Upper lobe of right lung (tissue), 1 donor: ENCODE results near the gene CFTR. TPM values are rescaled to one million over a fixed set of nuclear protein-coding genes. Genes with fewer than 3 reads are reported as not detected.

Experiments used
- ATAC-seq: fragments of 200-7000 bp; cut with Tn5 transposase; one replicate; pipeline ENCODE4 v1.9.1; 2020; ENCODE audit warnings: mild to moderate bottlenecking, moderate library complexity
- DNase-seq: peaks from one replicate; pipeline ENCODE4 v3.0.0-alpha.2; 2020
- H3K27ac ChIP-seq: fragments of 200-600 bp; one replicate; pipeline ENCODE4 v1.8.0; 2022
- H3K27me3 ChIP-seq: fragments of 200-600 bp; one replicate; pipeline ENCODE4 v1.8.0; 2022; ENCODE audit warnings: mild to moderate bottlenecking
- H3K36me3 ChIP-seq: fragments of 200-600 bp; one replicate; pipeline ENCODE4 v1.8.0; 2022
- H3K4me1 ChIP-seq: fragments of 200-600 bp; one replicate; pipeline ENCODE4 v1.8.0; 2022
- H3K4me3 ChIP-seq: fragments of 200-600 bp; one replicate; pipeline ENCODE4 v1.8.0; 2022; ENCODE audit warnings: mild to moderate bottlenecking
- H3K9me3 ChIP-seq: fragments of 200-600 bp; one replicate; pipeline ENCODE4 v1.8.0; 2022
- CTCF ChIP-seq: fragments of 200-600 bp; IDR thresholded peaks from one replicate; pipeline ENCODE4 v1.8.0; 2022; ENCODE audit warnings: antibody characterized with exemption
- intact Hi-C: fragments of 100-400 bp; cut with DNase I; formaldehyde crosslinking; loops from one replicate; pipeline ENCODE4 v1.11.0; 2022
- long read RNA-seq: library from polyadenylated mRNA; unstranded; transcript quantifications from one replicate; pipeline ENCODE4 v2.0.0, GENCODE V29; 2021
- total RNA-seq: library from RNA; stranded (reverse); fragmentation: NEBNext Ultra II Directional; extraction: Animal tissue kit (Norgen Biotek cat#: 25700); gene quantifications from one replicate; pipeline ENCODE4 v1.2.1, GENCODE V29; 2021
- donor health status: DM: no; HTN: yes; CAD: no; lungs with severe emphysema.

CFTR gene
- total RNA-seq = 28.0 TPM
- long read RNA-seq, full-length matches to known transcripts = 6 of 11 reads
- long read RNA-seq, partial matches to known transcripts = 3 of 11 reads
- long read RNA-seq, other reads (novel, unspliced or antisense) = 2 of 11 reads

- peaks cover 25% of the 10 kb centered on the region for H3K27me3 ChIP-seq
- peak within 1 kb of the TSS; percentile 45 for H3K4me3 ChIP-seq
- no peaks in the 10 kb centered on the region for H3K9me3 ChIP-seq
- peak within 1 kb of the TSS; percentile 70 for H3K27ac ChIP-seq
- intact Hi-C loops = no loop called here
- no peaks in the 10 kb centered on the region for H3K4me1 ChIP-seq
- ATAC-seq (peak; percentile 92), DNase-seq (peak; percentile 88)
- H3K36me3 ChIP-seq = no peaks in the 10 kb centered on the region
- TF ChIP-seq CTCF = no peak
These were observed at the start of gene CFTR for GRCh38 chr7:117479225-117480054. Gene CFTR (plus strand): TSS chr7:117480025. CDS start chr7:117480095, 70 bp downstream.

DNA sequence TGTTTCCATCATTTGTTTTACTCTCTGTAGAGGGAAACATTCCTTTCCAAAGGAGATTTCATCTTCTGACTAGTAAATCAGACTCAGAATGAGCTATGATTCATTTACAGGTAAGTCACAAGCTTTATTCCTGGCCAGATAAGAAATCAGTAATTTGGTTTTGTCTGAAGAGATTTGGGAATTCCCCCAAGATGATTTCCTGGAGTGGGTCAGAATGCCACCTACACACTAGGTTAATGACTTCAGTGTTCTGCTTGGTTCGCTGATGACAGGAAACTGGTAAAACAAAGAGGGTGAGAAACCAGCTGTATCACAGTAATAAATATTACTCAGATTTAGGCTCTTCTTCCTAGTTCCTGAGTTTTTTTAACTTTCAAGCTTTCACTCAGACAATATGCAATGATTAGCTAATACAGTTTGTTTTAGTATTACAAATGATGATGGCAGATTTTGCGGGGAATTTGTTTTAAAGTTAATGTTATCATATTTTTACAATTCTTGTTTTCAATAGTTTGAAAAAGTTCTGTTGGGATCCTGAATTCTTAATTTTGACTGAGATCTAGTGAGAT lies 44.3 kb upstream of the CFTR start:
- intact Hi-C loops = no loop called here
- no peak for ATAC-seq
- no peaks in the 10 kb centered on the region for H3K9me3 ChIP-seq

GRCh38 chr7:117444646-117445045 lies 35.2 kb upstream of the CFTR start:
- DNase-seq = no peak
- H3K4me3 ChIP-seq = no peak overlapping the region
- TF ChIP-seq CTCF = no peak
- ATAC-seq = no peak
- H3K27me3 ChIP-seq = no peaks in the 10 kb centered on the region
- intact Hi-C loops = no loop called here
- H3K36me3 ChIP-seq = no peaks in the 10 kb centered on the region
- H3K27ac ChIP-seq = no peak overlapping the region
- no peaks in the 10 kb centered on the region for H3K4me1 ChIP-seq
- H3K9me3 ChIP-seq = no peaks in the 10 kb centered on the region

More for the DNA sequence above, 44.3 kb upstream of the CFTR start:
- H3K27ac ChIP-seq = no peak overlapping the region
- no peaks in the 10 kb centered on the region for H3K27me3 ChIP-seq
- no peak for DNase-seq
- H3K4me1 ChIP-seq = no peaks in the 10 kb centered on the region
- H3K36me3 ChIP-seq = no peaks in the 10 kb centered on the region
- TF ChIP-seq CTCF = no peak
- H3K4me3 ChIP-seq = no peak overlapping the region

DNA sequence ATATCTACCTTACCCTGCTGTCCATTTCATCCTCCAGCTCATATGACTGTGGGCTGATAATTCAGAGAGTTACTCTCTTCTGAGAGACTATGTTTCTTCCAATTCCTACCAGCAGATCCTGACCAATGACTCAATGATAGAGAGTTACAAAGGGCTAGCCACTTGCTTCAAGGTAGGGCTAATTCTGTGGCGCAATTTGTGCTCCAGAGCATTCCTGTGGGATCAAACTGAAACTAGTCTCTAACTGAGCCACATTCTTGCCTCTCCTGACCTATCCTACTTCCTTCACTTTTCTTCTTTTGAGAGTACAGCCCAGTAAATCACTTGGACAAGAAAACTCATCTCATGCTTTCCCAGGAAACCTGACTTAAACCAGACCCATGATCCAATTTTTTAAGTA lies 34.6 kb upstream of the CFTR start:
- no peak overlapping the region for H3K4me3 ChIP-seq
- TF ChIP-seq CTCF = no peak
- no peaks in the 10 kb centered on the region for H3K27me3 ChIP-seq
- H3K9me3 ChIP-seq = no peaks in the 10 kb centered on the region
- ATAC-seq (peak; percentile 54), DNase-seq (no peak)
- H3K4me1 ChIP-seq = no peaks in the 10 kb centered on the region
- no peaks in the 10 kb centered on the region for H3K36me3 ChIP-seq
- no peak overlapping the region for H3K27ac ChIP-seq
- intact Hi-C loops = no loop called here

DNA sequence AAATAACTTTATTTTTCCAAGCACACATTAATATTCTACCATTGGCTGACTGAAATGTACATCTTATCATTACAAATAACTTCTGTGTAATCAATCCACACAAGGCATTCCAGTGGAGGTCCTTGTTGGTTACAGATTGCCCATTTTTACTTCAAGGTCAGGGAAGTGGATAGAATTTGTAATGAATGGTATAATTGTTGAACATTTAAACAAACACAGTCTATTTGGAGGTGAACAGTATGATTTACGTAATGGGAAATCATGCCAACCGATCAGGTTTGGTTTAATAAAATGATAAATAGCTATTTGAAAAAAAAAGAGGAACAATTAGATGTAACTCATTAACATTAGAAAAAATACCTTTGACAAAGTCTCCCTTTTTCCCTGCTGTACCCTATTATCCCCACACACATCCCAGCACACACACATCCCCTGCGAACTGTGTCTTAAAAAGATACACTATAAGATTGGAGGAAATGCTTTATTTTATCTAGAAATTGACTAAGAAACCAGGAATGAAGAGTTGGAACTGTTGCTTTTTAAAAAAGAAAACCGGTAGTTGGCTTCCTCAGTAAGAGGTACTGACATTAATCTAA lies 33.5 kb upstream of the CFTR start:
- ATAC-seq = no peak
- Histone ChIP-seq H3K36me3 (no peaks in the 10 kb centered on the region), H3K4me3 (no peak overlapping the region), H3K27me3 (no peaks in the 10 kb centered on the region), H3K27ac (no peak overlapping the region), H3K4me1 (no peaks in the 10 kb centered on the region), H3K9me3 (no peaks in the 10 kb centered on the region)
- no peak for DNase-seq
- intact Hi-C loops = no loop called here
- TF ChIP-seq CTCF = no peak
